Renal cortex interstitium (tissue), 11 donors: ENCODE measurements around the gene SH3PXD2A. TPM values are rescaled to one million over a fixed set of nuclear protein-coding genes. Genes with fewer than 3 reads are reported as not detected.
"Not testable (repeated sequence)": the region's sequence is repeated elsewhere in the genome, so short reads cannot be mapped to it uniquely, and the experiment has no call there.

ENCODE experiments used
- DNase-seq, 11 donors: peaks; one replicate each; pipeline ENCODE4 v3.0.0-alpha.2; 2013; ENCODE audit warnings: low read depth in 9 of 11, low spot score in 4 of 11; ENCODE audit errors: extremely low read depth in 1 of 11
- polyA plus RNA-seq, 3 donors: library from polyadenylated mRNA; unstranded; fragments of 120-200 nt; gene quantifications; one replicate each; pipeline ENCODE4 v1.2.1, GENCODE V29; 2013; ENCODE audit not compliant: insufficient read length in 3 of 3

The SH3PXD2A gene
- polyA plus RNA-seq, 3 donors: 27.1 to 36.2 (median 32.3) TPM

DNA sequence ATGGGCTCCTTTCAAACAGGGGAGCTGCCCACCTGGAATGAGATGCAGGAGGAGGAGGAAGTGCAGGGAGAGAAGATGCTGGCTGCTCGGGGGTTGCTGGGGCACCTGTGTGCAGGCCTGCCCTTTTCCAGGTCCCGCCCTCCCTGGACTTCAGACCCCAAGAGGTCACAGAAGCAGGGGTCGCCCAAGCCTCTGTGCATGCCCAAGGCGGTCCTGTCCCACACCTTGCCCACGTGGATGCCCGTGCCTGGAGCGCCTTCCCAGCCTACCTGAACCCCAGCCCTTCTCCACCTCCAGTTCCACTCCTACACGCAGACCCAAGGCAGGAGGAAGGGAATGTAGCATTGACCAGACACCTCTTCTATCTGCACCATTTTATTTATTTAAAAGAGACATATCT is 71.3 kb downstream of the SH3PXD2A start:
- DNase-seq: no peak

DNA sequence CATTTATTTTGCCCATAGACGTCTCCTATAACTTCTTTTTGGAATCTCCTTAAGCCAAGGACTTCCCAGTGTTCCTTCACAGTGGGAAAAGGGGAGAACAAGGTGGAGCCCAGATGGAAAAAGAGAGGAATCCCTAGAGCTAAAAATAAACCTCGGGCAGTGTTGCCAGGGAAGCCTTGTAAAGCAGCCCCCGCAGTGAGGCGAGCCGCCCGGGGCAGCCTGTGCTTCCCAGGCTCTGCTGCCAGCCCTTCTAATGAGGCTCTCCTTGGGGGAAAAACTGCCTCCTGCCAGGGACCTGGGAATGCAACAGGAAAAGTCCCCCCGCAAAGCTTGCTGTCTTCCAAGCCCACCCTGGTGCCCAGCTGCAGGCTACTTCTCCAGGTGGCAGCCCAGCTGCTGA is 71.7 kb downstream of the SH3PXD2A start:
- no peak for DNase-seq

DNA sequence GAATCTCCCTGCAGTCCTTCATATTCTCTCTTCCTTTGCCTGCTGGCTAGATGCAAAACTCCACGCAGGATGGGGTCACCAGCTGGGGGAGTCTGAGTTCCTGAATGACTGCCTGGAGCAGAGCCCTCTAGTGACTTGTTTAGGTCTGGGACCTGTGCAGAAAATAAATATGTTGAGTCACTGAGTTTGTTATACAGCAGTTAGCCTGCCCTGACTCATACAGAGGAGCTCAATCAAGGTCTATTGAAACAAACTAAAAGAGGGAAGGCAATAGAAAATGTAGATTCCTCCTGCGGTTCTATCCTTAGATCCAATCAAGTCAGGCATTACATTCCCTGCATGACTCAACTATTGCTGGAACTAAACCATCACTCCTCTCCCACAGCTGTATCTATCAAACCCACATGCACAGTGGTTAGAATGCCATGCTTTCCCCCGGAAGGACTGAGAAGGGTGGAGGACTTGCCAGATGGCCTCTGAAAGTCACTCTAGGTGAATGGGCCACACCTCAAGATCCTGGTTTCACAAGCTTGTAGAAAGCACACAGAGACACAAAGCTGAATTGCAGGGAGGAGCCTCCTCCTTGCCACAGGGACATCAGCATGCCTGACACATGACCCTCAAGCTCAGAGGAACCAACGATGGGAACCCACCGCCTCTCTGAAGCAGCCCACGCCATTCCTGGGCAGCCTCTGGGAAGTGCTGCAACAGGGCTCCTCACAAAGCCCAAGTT is 73.9 kb downstream of the SH3PXD2A start:
- DNase-seq: no peak

DNA sequence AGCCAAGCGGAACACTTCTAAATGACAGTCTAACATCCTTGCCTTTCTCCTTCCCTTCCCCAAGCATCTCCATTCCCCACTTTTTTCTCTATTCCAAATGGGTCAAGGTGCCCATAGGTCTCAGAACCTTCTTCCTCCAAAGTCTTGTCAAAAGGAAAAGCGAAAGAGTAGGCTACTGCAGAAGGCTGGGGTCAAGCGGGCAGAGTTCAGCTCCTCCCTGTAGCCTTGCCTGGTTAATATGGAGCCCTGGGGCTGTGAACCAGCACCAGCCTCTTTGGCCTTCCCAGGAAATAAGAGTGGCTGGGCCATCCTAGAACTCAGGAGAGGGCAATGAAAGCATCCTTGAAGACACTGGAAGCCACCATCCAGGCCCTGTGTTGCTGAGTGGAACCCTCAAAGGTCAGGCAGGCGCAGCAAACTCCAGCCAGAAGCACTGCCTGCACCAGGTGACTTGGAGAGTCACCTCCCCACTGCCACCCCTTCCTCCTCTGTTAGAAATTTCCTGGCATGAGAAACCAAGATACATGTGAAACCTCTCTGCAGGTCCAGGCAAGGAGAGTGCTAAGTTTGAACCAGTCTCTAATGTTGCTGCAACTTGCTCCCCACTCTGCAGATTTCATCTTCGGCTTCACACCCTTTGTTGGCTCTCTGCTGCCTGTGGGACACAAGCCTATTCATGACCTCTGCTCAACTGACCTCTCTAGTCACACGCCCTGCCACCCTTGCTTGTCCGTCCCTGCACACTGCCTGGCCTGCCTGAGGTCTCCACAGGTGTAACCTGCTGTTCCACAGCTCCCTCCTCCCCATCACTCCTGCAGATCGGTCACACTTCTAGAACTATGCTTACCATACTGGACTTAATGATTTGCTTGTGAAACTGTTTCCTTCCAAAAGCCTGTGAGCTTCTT is 74.9 kb downstream of the SH3PXD2A start:
- DNase-seq: no peak

DNA sequence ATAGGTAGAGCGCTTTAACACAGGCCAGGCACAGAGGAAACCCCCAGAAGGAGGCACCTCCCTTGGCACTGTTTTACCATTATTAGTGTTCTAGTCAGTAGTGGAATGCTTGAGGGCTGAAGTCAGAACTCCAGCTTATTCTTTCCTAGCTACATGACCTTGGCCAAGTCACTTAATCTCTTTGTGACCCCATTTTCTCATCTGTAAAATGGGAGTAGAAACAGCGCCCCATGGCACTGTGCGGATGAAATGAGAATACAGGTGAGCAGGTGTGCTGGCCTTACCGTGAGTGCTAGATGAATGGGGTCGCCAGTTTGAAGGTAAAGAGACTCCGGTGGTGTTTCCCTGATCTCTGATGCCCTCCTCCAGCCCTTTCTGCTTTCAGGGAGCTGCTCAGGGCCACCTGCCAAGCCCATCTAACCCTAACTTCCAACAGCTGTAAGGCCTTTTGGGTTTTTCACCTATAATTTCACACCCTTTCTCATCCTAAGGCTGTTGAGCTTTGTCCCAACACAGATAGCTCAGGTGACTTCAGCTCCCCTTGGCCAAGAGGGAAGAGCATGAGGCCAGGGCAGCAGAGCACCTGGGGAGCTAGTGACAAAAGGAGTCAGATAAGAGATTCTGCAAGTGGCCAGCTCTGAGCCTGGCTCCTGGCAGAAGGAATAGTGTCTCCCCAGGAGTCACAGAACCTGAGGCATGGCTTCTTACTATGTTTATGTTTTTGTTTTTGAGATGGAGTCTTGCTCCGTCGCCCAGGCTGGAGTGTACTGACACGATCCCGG is 76.8 kb downstream of the SH3PXD2A start:
- DNase-seq: no peak

DNA sequence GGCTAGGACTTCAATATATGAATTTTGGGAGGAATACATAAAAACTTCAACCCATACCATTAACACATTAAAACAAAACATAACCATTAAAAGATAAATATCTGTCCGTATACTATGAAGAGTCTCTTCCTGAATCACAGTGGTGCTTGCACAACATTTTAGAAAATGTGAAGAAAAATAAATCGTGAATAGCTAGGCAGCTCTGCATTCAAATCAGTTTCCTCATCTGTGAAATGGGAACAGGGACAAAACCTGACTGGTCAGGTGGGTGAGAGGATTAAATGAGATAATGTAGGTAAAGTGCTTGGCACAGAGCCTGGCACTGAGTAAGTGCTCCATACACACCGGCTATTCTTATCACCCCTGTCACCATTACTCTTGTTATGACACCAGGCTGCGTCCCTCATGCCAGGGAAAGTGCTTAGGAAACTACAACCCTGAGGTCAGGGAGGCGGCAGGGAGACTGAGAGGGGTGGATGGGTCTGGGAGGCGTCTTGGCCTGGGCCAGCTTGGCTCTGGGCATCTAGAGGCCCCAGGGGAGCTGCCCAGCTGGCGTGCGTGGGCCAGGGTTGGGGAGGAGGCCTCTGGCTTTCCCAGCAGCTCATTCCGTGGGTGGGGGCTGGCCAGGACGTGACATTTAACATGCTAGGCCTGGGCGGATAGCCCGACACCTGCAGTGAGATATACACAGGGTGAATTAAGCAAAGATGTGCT is 78.3 kb downstream of the SH3PXD2A start:
- DNase-seq: no peak

DNA sequence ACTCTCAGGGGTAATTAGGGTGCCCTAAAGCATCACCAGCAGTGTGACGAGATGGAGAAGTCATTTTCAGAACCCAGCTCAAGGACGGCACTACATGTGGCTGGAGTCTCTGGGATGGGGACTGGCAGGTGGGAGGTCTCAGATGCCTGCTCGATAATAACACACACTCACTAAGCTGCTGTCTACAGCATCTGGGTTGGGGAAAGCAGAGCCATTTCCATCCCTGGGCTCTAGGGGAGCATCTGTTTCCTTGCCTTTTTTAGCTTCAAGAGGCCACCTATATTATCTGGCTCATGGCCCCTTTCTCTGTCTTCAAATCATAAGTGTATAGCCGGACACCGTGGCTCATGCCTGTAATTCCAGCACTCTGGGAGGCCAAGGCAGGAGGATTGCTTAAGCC is 79.6 kb downstream of the SH3PXD2A start:
- no peak for DNase-seq

DNA sequence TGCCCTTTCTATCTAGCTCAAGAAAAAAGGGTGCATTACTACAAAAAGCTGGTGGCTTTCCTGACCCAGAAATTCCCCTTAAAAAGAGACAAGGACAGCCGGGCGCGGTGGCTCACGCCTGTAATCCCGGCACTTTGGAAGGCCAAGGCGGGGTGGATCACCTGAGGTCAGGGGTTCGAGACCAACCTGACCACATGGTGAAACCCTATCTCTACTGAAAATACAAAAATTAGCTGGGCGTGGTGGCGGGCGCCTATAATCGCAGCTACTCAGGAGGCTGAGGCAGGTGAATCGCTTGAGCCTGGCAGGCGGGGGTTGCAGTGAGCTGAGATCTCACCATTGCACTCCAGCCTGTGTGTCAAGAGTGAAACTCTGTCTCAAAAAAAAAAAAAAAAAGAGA is 82.5 kb downstream of the SH3PXD2A start:
- not testable (repeated sequence) for DNase-seq

DNA sequence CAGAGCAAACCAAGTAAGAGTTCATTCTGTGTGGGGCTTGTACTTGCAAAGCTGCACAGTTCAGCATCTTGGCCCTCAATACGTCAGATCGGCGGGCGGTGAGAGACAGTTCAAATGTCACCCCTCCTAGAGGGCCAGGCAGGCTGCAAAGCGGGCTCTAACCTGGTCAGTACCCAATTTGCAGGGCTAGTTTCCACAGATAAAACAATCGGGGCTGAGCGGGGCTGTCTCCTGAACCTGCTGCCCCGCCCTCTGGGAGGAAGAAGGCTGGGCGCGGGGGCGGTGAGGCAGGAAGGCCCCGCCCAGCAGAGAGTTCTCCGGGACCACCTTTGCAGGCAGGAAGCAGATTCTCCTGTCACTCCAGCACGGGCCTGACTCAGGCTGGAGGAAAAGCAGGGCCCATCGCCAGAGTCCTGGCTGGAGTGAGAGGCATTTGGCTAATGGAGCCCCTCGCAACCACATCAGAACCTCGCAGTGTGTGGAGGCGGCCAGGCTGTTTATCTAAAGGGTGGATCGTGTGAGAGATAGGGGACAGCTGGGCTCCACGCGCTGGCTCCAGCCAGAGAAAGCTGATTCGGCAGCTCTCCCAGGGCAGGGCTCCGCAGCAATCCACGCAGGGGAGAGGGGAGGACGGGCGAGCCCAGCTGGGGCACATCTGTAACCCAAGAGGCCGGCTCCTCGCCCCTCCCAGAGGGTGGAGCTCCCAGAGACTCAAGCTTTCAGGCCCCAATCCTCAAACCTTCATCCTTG is 83.1 kb downstream of the SH3PXD2A start:
- DNase-seq: peak; percentile 58 to 82 (median 76)

DNA sequence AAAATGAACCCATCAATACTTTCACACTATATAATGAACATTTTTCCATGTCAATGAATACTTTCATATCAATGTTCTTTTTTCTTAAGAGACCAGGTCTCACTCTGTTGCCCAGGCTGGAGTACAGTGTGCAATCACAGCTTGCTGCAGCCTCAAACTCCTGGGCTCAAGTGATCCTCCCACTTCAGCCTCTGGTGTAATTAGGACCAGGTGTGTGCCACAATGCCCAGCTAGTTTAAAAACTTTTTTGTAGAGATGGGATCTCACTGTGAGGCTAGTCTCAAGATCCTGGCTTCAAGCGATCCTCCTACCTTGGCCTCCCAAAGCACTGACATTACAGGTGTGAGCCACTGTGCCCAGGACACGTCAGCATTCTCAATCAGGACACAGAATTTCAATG is 85.2 kb downstream of the SH3PXD2A start:
- DNase-seq: no peak

DNA sequence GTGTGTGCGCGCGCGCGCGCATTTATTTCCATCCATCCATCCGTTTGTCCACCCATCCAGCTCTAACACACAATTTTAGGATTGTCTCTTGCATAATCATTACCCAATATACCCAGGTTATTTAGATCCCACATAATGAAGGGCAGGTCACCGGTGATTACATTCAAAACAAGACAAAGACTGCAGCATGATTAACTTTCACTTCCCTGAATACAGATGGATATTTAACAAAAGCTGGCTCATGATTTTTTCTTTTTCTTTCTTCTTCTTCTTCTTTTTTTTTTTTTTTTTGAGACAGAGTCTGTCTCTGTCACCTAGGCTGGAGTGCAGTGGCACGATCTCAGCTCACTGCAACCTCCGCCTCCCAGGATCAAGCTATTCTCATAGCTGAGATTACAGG is 86.2 kb downstream of the SH3PXD2A start:
- no peak for DNase-seq

DNA sequence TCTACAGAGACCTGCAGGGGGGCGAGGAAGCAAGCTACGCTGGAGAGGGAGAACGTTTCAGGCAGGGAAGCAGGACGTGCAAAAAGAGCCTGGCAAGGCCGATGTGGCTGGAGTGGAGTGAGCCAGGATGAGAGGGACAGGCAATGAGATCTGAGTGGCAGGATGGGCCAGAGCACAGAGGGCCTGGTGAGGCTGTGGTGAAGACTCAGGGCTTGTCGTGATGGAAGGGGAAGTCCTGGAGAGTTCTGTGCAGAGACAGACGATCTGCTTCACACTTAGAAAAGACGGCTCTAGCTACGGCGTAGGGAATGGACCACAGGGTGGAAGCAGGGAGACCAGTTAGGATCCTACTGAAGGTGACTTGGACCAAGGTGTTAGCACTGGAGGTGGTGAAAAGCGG is 87.0 kb downstream of the SH3PXD2A start:
- no peak for DNase-seq

DNA sequence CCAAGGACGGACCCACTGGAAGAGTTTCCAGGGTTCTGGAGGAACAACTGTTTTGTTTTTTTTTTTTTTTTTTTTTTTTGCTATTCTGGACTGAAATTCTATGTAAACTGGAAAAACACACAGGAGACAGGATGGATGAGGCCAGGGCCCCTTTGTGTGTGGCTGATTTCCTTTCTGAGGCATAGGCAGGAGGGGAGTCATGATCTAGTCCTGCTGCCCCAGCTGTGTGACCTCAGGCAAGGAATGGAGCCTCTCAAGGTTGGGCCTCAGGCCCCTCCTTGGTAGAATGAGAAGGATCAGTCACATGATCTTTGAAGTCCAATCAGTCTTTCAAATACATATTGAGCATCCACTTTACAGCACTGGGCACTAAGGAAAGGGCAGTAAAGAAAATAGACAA is 87.6 kb downstream of the SH3PXD2A start:
- DNase-seq: no peak

DNA sequence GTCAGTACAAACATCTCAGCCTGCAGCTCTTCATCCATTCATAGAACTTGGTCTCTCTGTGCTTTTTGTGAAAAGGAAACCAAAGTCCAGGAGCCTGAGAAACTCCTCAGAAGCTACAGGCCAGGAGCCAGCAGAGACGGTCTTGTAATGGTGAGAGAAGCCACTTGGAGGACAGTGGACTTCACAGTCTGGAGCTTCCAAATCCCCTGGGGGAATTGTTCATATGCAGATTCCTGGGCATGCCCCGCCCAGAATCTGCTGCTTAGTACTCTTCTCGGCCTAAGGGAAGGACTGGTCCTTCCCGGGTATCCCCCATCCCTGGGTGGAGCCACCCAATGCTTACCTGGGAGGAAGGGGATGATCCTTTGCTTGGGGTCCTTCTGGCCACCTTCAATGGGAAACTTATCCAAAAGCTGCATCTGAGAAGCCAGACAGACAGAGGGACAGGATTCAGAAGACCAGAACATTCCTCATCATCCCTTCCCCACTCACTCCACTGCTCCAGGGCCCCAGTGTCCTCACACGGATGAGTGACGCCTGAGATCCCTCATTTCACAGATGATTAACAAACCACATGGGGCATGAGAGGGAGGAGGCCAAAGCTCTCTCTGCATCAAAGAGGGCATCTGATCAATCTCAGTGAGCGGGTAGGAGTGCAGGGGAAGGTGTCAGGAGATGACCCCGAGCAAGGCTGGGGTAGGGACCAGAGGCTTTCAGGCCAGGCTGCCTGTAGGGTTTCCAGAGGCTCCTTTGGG is 88.4 kb downstream of the SH3PXD2A start:
- peak in 1 of 11 donors; percentile 62 for DNase-seq

DNA sequence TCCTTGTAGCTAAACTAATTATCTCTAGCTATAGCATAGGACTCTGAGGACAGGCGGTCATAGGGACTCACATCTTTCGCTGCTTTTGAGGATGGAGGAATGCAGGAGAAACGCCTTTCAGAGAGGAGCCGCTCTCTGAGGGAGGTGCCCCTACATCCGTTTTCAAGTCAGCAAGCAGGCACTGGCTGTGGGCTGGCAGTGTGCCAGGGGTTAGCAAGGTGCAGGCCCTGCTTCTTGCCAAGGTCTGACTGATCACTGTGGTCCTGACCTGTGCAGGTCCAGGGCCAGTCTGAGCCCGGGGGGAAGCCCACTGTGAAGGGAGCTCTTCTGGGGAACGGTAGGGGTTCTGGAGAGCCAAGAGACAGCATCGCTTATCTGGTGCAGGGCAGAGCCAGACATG is 89.4 kb downstream of the SH3PXD2A start:
- no peak for DNase-seq

DNA sequence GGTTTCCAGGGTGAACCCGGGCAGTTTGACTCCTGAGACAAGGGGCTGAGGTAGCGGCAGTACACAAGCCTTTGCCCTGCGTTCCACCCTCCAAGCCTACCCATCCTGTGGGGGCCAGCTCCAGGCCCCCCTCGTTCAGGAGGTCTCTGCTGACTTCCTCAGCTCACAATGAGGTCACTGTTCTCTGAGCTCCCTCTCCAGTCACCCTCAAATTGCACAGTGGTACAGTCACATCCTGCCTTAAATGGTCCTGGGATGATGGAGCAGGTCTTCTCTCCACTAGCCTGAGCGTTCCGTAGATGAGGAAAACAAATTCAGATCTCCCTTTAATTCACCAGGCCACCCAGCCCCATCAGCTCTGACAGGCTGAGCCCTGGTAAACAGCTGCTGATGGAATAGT is 90.2 kb downstream of the SH3PXD2A start:
- DNase-seq: no peak

DNA sequence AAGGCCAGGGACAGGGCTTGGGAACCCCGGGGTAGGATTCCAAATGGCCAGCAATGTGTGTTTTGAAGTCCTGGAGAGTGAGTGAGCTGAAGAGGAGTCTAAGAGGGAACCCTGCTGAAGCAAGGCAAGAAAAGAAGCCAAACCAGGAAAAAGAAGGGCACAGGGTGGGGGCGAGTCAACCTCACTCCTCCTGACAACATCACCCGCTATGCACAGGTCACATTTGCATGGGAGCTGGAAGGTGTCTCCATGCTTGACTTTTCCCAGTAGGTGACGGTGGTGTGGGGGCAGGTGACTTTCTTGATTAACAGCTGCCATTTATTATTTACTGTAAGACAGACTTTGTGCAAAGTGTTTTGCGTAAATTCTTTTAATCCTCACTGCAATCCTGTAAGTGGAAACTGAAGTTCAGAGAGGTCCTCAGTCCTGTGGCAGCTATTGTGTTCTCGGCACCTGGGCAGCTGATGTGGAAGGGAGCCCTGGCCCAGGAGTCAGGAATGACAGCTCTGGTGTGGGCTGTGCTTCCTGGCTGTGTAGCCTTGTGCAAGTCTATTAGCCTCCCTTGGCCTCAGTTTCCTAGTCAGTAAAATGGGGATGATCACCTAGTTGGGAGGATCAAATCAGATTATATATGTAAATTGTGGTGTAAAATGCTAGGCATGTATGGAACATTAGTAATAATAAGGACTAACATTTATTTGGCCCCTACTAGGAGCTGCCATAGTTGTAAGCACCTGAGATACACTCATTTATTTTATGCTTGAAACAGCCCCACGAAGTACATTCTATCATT is 90.9 kb downstream of the SH3PXD2A start:
- DNase-seq: no peak
